Smooth muscle cell (in vitro differentiated cells): ENCODE measurements around the gene PITPNM3. TPM values are rescaled to one million over a fixed set of nuclear protein-coding genes. Genes with fewer than 3 reads are reported as not detected.

Experiments
- DNase-seq: peaks from one replicate; lab custom pipeline; 2025; ENCODE audit not compliant: unreplicated experiment; lab: John Stamatoyannopoulos, UW
- H2AFZ ChIP-seq: fragments of 200-600 bp; sonication (generic); 2 replicates; pipeline ENCODE4 v1.6.0; 2016; ENCODE audit warnings: antibody characterized with exemption, low read depth, mild to moderate bottlenecking
- H3F3A ChIP-seq: fragments of 200-600 bp; sonication (generic); 2 replicates; pipeline ENCODE4 v1.6.0; 2017; ENCODE audit warnings: antibody characterized with exemption, low read depth
- H3K27ac ChIP-seq: fragments of 200-600 bp; sonication (generic); 2 replicates; pipeline ENCODE4 v1.5.1; 2016; ENCODE audit warnings: low read depth, mild to moderate bottlenecking
- H3K27me3 ChIP-seq: fragments of 200-600 bp; sonication (generic); 2 replicates; pipeline ENCODE4 v1.6.1; 2016; ENCODE audit warnings: low read depth, mild to moderate bottlenecking
- H3K36me3 ChIP-seq: fragments of 200-600 bp; sonication (generic); 2 replicates; pipeline ENCODE4 v1.5.1; 2016; ENCODE audit warnings: low read depth
- H3K4me1 ChIP-seq: fragments of 200-600 bp; sonication (generic); 2 replicates; pipeline ENCODE4 v1.5.1; 2016; ENCODE audit warnings: low read depth
- H3K4me2 ChIP-seq: fragments of 200-600 bp; sonication (generic); 2 replicates; pipeline ENCODE4 v1.6.0; 2016; ENCODE audit warnings: mild to moderate bottlenecking
- H3K4me3 ChIP-seq: fragments of 200-600 bp; sonication (generic); 2 replicates; pipeline ENCODE4 v1.5.1; 2016; ENCODE audit warnings: mild to moderate bottlenecking
- H3K79me2 ChIP-seq: fragments of 200-600 bp; sonication (generic); 2 replicates; pipeline ENCODE4 v1.6.0; 2016; ENCODE audit warnings: low read depth, mild to moderate bottlenecking
- H3K9ac ChIP-seq: fragments of 200-600 bp; sonication (generic); 2 replicates; pipeline ENCODE4 v1.6.0; 2016; ENCODE audit warnings: low read depth
- H3K9me3 ChIP-seq: fragments of 200-600 bp; sonication (generic); replicated peaks from 2 replicates; pipeline ENCODE4 v1.5.1; 2016; ENCODE audit warnings: low read depth
- H4K20me1 ChIP-seq: fragments of 200-600 bp; sonication (generic); 2 replicates; pipeline ENCODE4 v1.6.0; 2016; ENCODE audit warnings: low read depth
- WGBS: methylation state at CpG from one replicate; pipeline ENCODE4 v1.1.7; 2016; ENCODE audit warnings: low lambda C conversion rate; 5-methylcytosine and 5-hydroxymethylcytosine counted together
- polyA plus RNA-seq: library from polyadenylated mRNA; unstranded; fragments of >200 nt; fragmentation: Nextera tagmentation; extraction: Ambion mirVana; gene quantifications from 2 replicates; pipeline ENCODE4 v1.2.1, GENCODE V29; 2016
- total RNA-seq: library from RNA; depleted of rRNA; stranded (reverse); fragments of >200 nt; gene quantifications from 2 replicates; pipeline ENCODE4 v1.2.3, GENCODE V29; 2014
- TF ChIP-seq, protein P1 (sequence below): fragments of 200-600 bp; sonication (generic); IDR thresholded peaks from 2 replicates; pipeline ENCODE4 v1.5.1; 2017; ENCODE audit warnings: borderline replicate concordance, mild to moderate bottlenecking, antibody characterized with exemption; ENCODE audit not compliant: insufficient read depth, poor library complexity, severe bottlenecking

PITPNM3 gene
- total and polyA plus RNA-seq, 2 experiments from 2014 or later = 2.4 to 2.6 TPM

DNA sequence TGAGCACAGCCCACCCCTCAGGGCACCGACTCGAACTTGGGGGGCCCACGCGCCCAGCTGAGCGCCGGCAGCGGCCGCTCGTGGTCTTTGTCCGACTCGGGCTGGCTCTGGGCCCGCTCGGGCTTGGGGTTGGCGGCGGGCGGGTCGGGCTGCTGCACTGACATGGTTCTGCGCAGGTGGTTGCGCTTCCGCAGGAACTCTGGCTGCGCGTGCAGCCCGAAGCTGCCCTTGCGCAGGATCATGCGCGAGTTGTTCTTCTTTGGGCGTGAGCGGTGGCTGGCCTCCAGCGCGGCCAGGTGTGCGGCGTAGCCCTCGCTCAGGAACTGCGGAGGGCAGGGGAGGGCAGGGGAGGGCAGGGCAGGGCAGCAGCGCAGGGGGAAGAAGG, 101.0 kb downstream of the PITPNM3 start:
- no peak overlapping the region for H3K27ac ChIP-seq
- TF ChIP-seq, protein P1, sequence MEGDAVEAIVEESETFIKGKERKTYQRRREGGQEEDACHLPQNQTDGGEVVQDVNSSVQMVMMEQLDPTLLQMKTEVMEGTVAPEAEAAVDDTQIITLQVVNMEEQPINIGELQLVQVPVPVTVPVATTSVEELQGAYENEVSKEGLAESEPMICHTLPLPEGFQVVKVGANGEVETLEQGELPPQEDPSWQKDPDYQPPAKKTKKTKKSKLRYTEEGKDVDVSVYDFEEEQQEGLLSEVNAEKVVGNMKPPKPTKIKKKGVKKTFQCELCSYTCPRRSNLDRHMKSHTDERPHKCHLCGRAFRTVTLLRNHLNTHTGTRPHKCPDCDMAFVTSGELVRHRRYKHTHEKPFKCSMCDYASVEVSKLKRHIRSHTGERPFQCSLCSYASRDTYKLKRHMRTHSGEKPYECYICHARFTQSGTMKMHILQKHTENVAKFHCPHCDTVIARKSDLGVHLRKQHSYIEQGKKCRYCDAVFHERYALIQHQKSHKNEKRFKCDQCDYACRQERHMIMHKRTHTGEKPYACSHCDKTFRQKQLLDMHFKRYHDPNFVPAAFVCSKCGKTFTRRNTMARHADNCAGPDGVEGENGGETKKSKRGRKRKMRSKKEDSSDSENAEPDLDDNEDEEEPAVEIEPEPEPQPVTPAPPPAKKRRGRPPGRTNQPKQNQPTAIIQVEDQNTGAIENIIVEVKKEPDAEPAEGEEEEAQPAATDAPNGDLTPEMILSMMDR = no peak
- H3F3A ChIP-seq = no peaks in the 10 kb centered on the region
- H3K9ac ChIP-seq = no peak overlapping the region
- no peak for DNase-seq
- H4K20me1 ChIP-seq = no peaks in the 10 kb centered on the region
- H3K79me2 ChIP-seq = no peaks in the 10 kb centered on the region
- peaks cover 26% of the 10 kb centered on the region for H3K27me3 ChIP-seq
- peaks cover 4% of the 10 kb centered on the region for H3K4me1 ChIP-seq
- H3K9me3 ChIP-seq = no peaks in the 10 kb centered on the region
- no peak overlapping the region for H2AFZ ChIP-seq
- H3K4me2 ChIP-seq = peak overlapping the region; percentile 80
- no peaks in the 10 kb centered on the region for H3K36me3 ChIP-seq
- peak overlapping the region; percentile 36 for H3K4me3 ChIP-seq
- WGBS = 2% methylated on average over 20 of the region's 35 CpGs

DNA sequence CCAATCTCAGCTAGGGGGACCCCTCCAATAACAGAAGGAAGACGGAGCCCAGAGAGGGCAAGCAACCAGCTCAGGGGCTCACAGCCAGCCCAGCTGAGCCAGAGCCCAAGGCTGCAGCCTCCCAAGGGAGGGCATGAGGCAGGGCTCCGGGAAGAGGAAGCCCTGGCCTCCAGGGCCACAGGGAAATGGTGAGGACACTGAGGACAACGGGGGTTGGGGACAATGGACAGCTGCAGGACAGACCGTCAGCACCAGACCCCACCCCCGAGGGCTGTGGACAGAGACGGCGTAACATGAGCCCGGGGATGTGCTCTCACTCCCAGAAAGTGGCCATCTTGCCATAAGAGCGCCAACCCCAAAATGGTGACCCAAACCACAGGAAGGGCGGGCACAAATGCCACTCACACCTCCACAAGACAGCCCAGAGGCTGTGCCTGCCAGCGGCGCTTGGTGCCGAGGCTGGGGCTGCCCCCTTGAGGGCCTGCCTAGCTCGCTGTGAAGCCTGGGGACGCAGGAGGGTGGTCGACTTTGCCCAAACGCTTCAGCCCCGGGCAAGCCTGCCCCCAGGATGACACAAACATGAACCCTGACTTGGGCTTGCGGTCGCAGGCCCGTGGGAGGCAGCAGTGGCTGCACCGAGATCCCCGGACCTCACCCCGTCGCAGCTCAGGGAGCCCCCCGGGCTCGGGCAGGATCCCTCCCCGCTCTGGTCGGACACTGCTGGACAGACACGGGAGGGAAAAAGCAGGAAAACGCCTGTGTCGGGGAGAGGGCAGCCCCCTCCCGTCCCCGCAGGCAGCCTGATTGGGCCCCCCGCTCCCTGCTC, 101.6 kb downstream of the PITPNM3 start:
- Histone ChIP-seq H4K20me1 (no peaks in the 10 kb centered on the region), H2AFZ (no peak overlapping the region), H3K4me2 (peak overlapping the region; percentile 80), H3K79me2 (no peaks in the 10 kb centered on the region), H3F3A (no peaks in the 10 kb centered on the region), H3K27me3 (peaks cover 26% of the 10 kb centered on the region), H3K4me1 (peaks cover 4% of the 10 kb centered on the region), H3K27ac (no peak overlapping the region), H3K9ac (no peak overlapping the region), H3K4me3 (peak overlapping the region; percentile 36), H3K9me3 (no peaks in the 10 kb centered on the region), H3K36me3 (no peaks in the 10 kb centered on the region)
- 28% methylated on average over 32 of the region's 35 CpGs for WGBS
- TF ChIP-seq, protein P1 = no peak
- no peak for DNase-seq

DNA sequence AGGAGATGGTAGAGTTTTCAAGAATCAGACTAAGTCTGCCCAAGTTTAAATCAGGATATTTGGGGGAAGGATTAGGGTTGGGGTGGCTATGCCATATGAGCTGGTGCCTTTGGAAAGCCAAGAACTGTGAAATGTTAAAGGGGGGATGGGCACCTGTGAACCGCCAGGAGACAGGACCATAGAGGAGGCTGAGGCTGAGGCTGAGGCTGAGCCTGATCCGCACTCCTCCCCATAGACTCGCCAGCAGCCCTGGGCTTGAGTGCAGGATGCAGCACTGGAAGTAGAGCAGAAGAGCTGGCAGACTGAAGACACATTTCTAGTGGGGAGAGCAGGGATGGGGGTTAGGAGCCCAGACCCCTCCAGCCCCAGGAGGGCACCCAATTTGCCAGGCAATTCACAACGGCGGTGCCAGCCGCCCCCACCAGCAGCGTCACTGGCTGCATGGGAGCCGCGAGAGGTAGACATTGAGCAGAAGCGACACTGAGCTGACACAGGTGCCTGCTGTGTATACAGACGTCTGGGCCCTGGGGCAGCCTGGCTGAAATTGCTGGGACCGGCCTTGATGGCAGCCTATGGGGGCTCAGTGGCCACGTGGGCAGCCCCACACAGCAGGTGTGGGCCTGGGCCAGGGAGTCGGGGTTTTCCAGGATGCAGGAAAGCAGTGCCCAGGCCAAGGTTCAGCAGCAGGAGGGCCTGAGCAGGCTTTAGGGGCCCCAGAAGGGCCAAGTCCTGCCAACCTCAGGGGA, 102.9 kb downstream of the PITPNM3 start:
- Histone ChIP-seq H3K4me3 (no peak overlapping the region), H2AFZ (no peak overlapping the region), H3K27me3 (peaks cover 26% of the 10 kb centered on the region), H3F3A (no peaks in the 10 kb centered on the region), H3K4me2 (no peak overlapping the region), H3K27ac (no peak overlapping the region), H3K79me2 (no peaks in the 10 kb centered on the region), H3K9me3 (no peaks in the 10 kb centered on the region), H3K9ac (no peak overlapping the region), H3K4me1 (peaks cover 4% of the 10 kb centered on the region), H4K20me1 (no peaks in the 10 kb centered on the region), H3K36me3 (no peaks in the 10 kb centered on the region)
- DNase-seq = no peak
- TF ChIP-seq, protein P1 = no peak
- WGBS = 72% methylated on average over 14 of the region's 14 CpGs
